Gastroesophageal sphincter (tissue), 3 donors: ENCODE measurements around the gene IL16.

Experiments used
- EP300 ChIP-seq: sonication (generic); formaldehyde crosslinking; IDR thresholded peaks from one replicate; pipeline ENCODE4 v1.6.1; 2017; ENCODE audit warnings: antibody characterized with exemption, mild to moderate bottlenecking
- POLR2A ChIP-seq, 2 donors: fragments of 450-650 bp; IDR thresholded peaks; one replicate each; pipeline ENCODE4 v1.6.1; 2017; ENCODE audit warnings: antibody characterized with exemption in 2 of 2, mild to moderate bottlenecking in 2 of 2, moderate library complexity in 1 of 2
- TF ChIP-seq, protein P1 (sequence below), 4 experiments: fragments of 200-600 bp in 2 of 4; fragments of 450-650 bp in 2 of 4; sonication (generic) in 1 of 4; IDR thresholded peaks; one replicate each; pipeline ENCODE4 v1.5.1; 2017 to 2019; ENCODE audit warnings: antibody characterized with exemption in 4 of 4, mild to moderate bottlenecking in 2 of 4, moderate library complexity in 2 of 4

DNA sequence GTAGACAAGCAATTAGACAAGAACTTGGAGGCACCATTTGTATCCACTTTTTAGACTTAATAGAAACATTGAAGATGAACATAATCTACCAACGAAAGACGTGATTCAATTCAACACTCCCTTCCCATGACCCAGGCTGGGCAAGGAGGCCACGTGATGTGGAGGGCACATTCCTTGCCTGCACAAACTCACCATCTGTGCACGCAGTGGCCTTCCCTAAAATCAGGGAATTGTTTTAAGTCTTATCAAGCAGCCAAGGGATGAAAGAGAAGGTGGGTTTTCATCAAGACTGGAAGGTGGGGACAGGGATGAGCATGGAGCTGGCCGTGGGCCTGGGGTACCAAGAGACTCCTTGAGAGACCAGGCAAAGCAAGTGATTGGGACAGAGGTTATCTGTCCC, 113.8 kb downstream of the IL16 start:
- TF ChIP-seq POLR2A (IDR thresholded peaks at IDR 0.05) (no peak), EP300 (no peak)
- TF ChIP-seq, protein P1, sequence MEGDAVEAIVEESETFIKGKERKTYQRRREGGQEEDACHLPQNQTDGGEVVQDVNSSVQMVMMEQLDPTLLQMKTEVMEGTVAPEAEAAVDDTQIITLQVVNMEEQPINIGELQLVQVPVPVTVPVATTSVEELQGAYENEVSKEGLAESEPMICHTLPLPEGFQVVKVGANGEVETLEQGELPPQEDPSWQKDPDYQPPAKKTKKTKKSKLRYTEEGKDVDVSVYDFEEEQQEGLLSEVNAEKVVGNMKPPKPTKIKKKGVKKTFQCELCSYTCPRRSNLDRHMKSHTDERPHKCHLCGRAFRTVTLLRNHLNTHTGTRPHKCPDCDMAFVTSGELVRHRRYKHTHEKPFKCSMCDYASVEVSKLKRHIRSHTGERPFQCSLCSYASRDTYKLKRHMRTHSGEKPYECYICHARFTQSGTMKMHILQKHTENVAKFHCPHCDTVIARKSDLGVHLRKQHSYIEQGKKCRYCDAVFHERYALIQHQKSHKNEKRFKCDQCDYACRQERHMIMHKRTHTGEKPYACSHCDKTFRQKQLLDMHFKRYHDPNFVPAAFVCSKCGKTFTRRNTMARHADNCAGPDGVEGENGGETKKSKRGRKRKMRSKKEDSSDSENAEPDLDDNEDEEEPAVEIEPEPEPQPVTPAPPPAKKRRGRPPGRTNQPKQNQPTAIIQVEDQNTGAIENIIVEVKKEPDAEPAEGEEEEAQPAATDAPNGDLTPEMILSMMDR (IDR thresholded peaks at IDR 0.05) = no peak
